Mononuclear cell (primary cell): Measurements from ENCODE around the gene PSMD9. TPM values are rescaled to one million over a fixed set of nuclear protein-coding genes. Genes with fewer than 3 reads are reported as not detected.

Source experiments
- H3K27me3 ChIP-seq: 2 replicates; pipeline ENCODE4 v1.6.0; 2011; ENCODE audit warnings: low read length, control low read depth; ENCODE audit not compliant: insufficient read depth
- H3K4me1 ChIP-seq: 2 replicates; pipeline ENCODE4 v1.5.1; 2011; ENCODE audit warnings: mild to moderate bottlenecking, low read length, control low read depth; ENCODE audit not compliant: insufficient read depth
- H3K4me3 ChIP-seq: 2 replicates; pipeline ENCODE4 v1.5.1; 2011; ENCODE audit warnings: mild to moderate bottlenecking, low read length, moderate library complexity
- H3K9me3 ChIP-seq: 2 replicates; pipeline ENCODE4 v1.5.1; 2011; ENCODE audit warnings: low read depth, mild to moderate bottlenecking, control low read depth, low read length
- total RNA-seq: library from RNA; depleted of rRNA; stranded (reverse); fragments of >200 nt; gene quantifications from one replicate; pipeline ENCODE4 v1.2.3, GENCODE V29; 2012

PSMD9 gene
- total RNA-seq, 1 donor = 25.0 TPM

- Histone ChIP-seq H3K9me3 (no peaks in the 10 kb centered on the region), H3K4me1 (peaks cover 22% of the 10 kb centered on the region), H3K4me3 (no peak overlapping the region), H3K27me3 (no peaks in the 10 kb centered on the region)
Observed at GRCh38 chr12:121893961-121894460, 5.4 kb downstream of the PSMD9 start.

DNA sequence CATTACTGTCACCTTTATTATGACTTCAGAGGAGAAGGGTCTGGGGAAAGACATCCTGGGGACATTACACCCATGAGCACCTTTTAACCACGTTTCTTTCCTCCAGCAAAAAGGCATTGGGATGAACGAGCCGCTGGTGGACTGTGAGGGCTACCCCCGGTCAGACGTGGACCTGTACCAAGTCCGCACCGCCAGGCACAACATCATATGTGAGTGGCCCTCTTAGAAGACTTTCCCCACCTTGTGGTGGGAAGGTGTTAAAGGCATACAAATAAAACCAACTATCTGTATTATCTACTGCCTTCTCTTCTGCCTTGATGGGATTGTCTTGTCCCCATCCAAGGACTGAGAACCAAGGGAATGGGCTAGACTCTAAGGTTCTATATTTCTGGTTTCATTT lies 6.0 kb downstream of the PSMD9 start:
- H3K27me3 ChIP-seq = no peaks in the 10 kb centered on the region
- peaks cover 16% of the 10 kb centered on the region for H3K4me1 ChIP-seq
- H3K9me3 ChIP-seq = no peaks in the 10 kb centered on the region
- H3K4me3 ChIP-seq = no peak overlapping the region

DNA sequence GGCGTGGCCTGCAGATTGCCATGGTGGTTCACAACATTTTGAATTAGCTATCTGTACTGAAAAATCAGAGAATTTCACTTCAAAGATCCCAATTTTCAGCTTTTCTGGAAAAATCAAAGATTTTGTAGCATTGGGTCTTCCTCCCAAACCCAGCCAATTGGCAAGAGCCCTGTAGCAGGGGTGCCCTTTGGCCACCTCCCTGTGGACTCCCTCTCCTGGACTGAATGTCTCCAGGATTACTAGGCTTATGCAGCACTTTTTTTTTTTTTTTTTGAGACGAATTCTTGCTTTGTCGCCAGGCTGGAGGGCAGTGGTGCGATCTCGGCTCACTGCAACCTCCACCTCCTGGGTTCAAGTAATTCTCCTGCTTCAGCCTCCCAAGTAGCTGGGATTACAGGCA lies 9.7 kb downstream of the PSMD9 start:
- H3K9me3 ChIP-seq = no peaks in the 10 kb centered on the region
- H3K27me3 ChIP-seq = no peaks in the 10 kb centered on the region
- peaks cover 5% of the 10 kb centered on the region for H3K4me1 ChIP-seq
- H3K4me3 ChIP-seq = no peak overlapping the region

DNA sequence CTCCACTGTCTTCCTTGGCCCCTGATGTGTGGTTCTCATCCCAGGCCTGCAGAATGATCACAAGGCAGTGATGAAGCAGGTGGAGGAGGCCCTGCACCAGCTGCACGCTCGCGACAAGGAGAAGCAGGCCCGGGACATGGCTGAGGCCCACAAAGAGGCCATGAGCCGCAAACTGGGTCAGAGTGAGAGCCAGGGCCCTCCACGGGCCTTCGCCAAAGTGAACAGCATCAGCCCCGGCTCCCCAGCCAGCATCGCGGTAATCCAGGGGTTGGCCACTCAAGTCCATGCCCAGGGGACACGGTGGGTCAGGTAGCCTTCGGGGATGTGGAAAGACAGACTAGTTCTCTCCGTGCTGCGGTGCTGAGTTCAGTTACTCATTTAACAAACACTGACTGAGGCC lies 11.0 kb downstream of the PSMD9 start:
- Histone ChIP-seq H3K4me3 (no peak overlapping the region), H3K27me3 (no peaks in the 10 kb centered on the region)

GRCh38 chr12:121903202-121903601 lies 14.6 kb downstream of the PSMD9 start:
- Histone ChIP-seq H3K27me3 (no peaks in the 10 kb centered on the region), H3K9me3 (no peaks in the 10 kb centered on the region), H3K4me1 (no peaks in the 10 kb centered on the region), H3K4me3 (no peak overlapping the region)

More for the DNA sequence above, 11.0 kb downstream of the PSMD9 start:
- Histone ChIP-seq H3K4me1 (no peaks in the 10 kb centered on the region), H3K9me3 (no peaks in the 10 kb centered on the region)

GRCh38 chr12:121905746-121906145 lies 17.2 kb downstream of the PSMD9 start:
- no peak overlapping the region for H3K4me3 ChIP-seq
- H3K27me3 ChIP-seq = no peaks in the 10 kb centered on the region
- H3K4me1 ChIP-seq = no peaks in the 10 kb centered on the region
- H3K9me3 ChIP-seq = no peaks in the 10 kb centered on the region

- no peak overlapping the region for H3K4me3 ChIP-seq
- H3K9me3 ChIP-seq = no peaks in the 10 kb centered on the region
- no peaks in the 10 kb centered on the region for H3K4me1 ChIP-seq
- no peaks in the 10 kb centered on the region for H3K27me3 ChIP-seq
Observed at GRCh38 chr12:121908702-121909101, 20.1 kb downstream of the PSMD9 start.

DNA sequence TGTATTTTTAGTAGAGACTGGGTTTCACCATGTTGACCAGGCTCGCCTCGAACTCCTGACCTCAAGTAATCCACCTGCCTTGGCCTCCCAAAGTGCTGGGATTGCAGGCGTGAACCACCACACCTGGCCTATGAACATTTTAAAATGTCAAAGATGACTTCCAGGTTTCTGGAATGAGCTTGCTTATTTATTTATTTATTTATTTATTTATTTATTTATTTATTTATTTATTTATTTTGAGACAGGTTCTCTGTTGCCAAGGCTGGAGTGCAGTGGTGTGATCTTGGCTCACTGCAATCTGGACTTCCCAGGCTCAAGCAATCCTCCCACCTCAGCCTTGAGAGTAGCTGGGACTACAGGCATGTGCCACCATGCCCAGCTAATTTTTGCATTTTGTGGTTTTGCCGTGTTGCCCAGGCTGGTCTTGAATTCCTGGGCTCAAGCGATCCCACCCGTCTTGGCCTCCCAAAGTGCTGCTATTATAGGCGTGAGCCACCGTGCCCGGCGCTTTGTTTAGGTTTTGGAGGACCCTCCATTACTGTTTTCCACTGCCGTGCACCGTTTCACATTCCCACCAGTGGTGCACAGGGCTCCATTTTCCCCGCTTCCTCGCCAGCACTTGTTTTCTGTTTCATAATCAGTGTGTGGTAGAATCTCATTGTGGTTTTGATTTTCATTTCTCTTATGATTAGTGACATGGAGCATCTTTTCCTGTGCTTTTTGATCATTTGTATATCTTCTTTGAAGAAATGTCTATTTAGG lies 23.4 kb downstream of the PSMD9 start:
- no peaks in the 10 kb centered on the region for H3K9me3 ChIP-seq
- H3K27me3 ChIP-seq = no peaks in the 10 kb centered on the region
- no peaks in the 10 kb centered on the region for H3K4me1 ChIP-seq
- no peak overlapping the region for H3K4me3 ChIP-seq

- Histone ChIP-seq H3K4me1 (peaks cover 13% of the 10 kb centered on the region), H3K9me3 (no peaks in the 10 kb centered on the region), H3K4me3 (no peak overlapping the region), H3K27me3 (no peaks in the 10 kb centered on the region)
Observed at GRCh38 chr12:121915841-121916321, 27.3 kb downstream of the PSMD9 start.

- Histone ChIP-seq H3K4me3 (no peak overlapping the region), H3K27me3 (no peaks in the 10 kb centered on the region)
Observed at GRCh38 chr12:121916719-121917118, 28.1 kb downstream of the PSMD9 start.

GRCh38 chr12:121917950-121918678 lies 29.5 kb downstream of the PSMD9 start, which contains the start of gene CFAP251:
Gene CFAP251 (plus strand): TSS chr12:121918592. CDS start chr12:121921306, 2,714 bp downstream.
- Histone ChIP-seq H3K27me3 (no peaks in the 10 kb centered on the region), H3K4me1 (peaks cover 13% of the 10 kb centered on the region), H3K9me3 (no peaks in the 10 kb centered on the region), H3K4me3 (peak within 1 kb of the TSS; percentile 14)

More at GRCh38 chr12:121916719-121917118, 28.1 kb downstream of the PSMD9 start:
- H3K9me3 ChIP-seq = no peaks in the 10 kb centered on the region
- H3K4me1 ChIP-seq = peaks cover 13% of the 10 kb centered on the region

DNA sequence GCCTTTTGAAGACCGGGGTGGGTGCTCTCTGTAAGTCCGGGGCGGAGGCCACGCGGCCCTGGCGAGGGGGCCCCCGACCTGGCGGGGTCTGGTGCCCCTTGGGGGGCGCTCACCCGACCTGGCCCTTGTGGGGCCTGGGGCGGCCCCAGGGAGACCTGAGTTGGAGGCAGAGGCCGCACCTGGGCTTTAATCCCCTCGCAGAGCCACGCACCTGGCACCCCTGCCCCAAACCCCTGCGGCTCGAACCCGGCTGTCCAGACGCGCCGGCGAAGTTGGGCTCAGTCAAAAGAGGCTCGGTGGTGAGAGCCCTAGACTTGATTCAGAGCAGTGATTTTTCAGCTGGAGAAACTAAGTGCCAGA lies 30.1 kb downstream of the PSMD9 start:
- peak overlapping the region; percentile 14 for H3K4me3 ChIP-seq
- peaks cover 13% of the 10 kb centered on the region for H3K4me1 ChIP-seq
- no peaks in the 10 kb centered on the region for H3K27me3 ChIP-seq
- no peaks in the 10 kb centered on the region for H3K9me3 ChIP-seq

DNA sequence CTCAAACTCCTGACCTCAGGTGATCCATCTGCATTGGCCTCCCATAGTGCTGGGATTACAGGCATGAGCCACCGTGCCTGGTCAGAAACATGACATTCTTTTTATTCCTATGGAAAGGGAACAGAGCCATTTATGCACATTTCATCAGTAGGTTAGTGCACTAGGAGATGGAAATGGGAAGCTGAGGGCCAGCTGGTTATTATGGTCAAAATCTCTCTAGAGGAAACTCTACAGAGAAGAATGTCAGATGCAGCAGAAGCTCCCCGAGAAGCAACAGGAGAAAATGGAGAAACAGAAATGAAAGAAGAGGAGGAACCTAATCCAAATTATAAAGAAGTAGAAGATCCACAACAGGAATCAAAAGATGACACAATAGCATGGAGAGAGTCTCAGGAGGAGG lies 32.5 kb downstream of the PSMD9 start:
- no peak overlapping the region for H3K4me3 ChIP-seq
- no peaks in the 10 kb centered on the region for H3K9me3 ChIP-seq
- no peaks in the 10 kb centered on the region for H3K27me3 ChIP-seq

GRCh38 chr12:121925358-121925695 lies 36.7 kb downstream of the PSMD9 start:
- Histone ChIP-seq H3K27me3 (no peaks in the 10 kb centered on the region), H3K4me3 (no peak overlapping the region), H3K9me3 (no peaks in the 10 kb centered on the region), H3K4me1 (peaks cover 16% of the 10 kb centered on the region)

More for the DNA sequence above, 32.5 kb downstream of the PSMD9 start:
- H3K4me1 ChIP-seq = peaks cover 13% of the 10 kb centered on the region

DNA sequence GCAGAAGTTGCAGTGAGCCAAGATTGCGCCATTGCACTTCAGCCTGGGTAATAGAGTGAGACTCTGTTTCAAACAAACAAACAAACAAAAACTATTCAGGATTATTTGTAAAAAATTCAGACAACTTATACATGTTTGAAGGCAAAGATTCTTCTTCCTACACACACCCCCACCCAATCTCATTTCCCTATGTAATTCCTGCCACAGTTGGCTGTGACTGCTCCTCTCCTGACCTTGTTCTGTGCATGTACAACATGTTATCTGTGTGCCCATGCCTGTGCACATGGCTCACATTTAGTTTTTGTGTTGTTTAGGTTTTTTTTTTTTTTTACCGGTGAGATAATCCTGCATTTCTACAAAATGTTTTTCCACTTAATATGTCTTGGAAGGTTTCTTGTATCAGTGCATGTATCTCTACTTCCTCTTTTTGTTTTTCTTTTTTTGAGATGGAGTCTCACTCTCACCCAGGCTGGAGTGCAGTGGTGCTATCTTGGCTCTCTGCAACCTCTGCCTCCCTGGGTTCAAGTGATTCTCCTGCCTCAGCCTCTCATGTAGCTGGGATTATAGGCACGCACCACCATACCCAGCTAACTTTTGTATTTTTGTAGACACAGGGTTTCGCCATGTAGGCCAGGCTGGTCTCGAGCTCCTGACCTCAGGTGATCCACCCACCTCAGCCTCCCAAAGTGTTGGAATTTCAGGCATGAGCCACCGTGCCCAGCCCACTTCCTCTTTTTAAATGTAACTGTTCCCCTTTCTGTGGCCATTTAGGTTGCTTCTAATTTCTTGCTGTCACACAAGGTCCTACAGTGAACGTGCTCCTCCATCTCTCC lies 38.5 kb downstream of the PSMD9 start:
- Histone ChIP-seq H3K4me3 (no peak overlapping the region), H3K9me3 (no peaks in the 10 kb centered on the region), H3K4me1 (peaks cover 21% of the 10 kb centered on the region), H3K27me3 (no peaks in the 10 kb centered on the region)
